ENCODE data around the gene ODF4. TPM values are rescaled to one million over a fixed set of nuclear protein-coding genes. Genes with fewer than 3 reads are reported as not detected.

Gene ODF4
- total RNA-seq, 1 experiment from 2014 or later, result not detected

DNA sequence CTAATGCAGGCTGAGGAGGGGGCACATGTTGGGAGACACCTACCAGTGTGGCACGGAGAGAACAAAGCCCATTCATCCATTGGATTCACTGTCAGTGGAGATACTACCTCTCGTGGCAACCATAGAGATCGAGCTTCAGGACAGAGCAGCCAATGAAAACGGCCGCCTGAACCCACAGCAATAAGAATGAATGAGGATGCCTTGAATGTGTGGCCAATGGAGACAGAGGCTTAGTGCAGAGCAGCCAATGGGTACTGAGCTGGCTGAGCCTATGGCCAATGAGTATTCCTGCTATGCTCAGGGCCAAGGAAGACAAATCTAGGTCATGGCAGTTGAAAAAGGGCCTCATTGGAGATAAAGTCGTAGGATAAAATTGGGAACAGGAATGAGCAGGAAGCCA is 18.6 kb upstream of the ODF4 start:
- no peaks in the 10 kb centered on the region for H3K79me2 ChIP-seq (ENCODE audit: low read depth)
- no TSS peak for BruUV-seq (replicated peaks)
- no peak overlapping the region for H2AFZ ChIP-seq
- H3K27me3 ChIP-seq (ENCODE audit: insufficient read depth, low read depth), result no peaks in the 10 kb centered on the region; the same call in 1 of the 2 replicates
- no peak overlapping the region for H3K27ac ChIP-seq
- no peaks in the 10 kb centered on the region for H3K9me2 ChIP-seq (ENCODE audit: insufficient read depth)
- no peak for TF ChIP-seq EZH2 (IDR thresholded peaks at IDR 0.05; ENCODE audit: low read depth)
- TF ChIP-seq, protein P1, sequence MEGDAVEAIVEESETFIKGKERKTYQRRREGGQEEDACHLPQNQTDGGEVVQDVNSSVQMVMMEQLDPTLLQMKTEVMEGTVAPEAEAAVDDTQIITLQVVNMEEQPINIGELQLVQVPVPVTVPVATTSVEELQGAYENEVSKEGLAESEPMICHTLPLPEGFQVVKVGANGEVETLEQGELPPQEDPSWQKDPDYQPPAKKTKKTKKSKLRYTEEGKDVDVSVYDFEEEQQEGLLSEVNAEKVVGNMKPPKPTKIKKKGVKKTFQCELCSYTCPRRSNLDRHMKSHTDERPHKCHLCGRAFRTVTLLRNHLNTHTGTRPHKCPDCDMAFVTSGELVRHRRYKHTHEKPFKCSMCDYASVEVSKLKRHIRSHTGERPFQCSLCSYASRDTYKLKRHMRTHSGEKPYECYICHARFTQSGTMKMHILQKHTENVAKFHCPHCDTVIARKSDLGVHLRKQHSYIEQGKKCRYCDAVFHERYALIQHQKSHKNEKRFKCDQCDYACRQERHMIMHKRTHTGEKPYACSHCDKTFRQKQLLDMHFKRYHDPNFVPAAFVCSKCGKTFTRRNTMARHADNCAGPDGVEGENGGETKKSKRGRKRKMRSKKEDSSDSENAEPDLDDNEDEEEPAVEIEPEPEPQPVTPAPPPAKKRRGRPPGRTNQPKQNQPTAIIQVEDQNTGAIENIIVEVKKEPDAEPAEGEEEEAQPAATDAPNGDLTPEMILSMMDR (conservative IDR thresholded peaks at IDR 0.05), result no peak
- no peaks in the 10 kb centered on the region for H3F3A ChIP-seq (ENCODE audit: insufficient read depth, low read depth)
- no peak overlapping the region for H3K4me2 ChIP-seq
- H4K20me1 ChIP-seq (ENCODE audit: insufficient read depth), result no peaks in the 10 kb centered on the region
- POLR2A ChIA-PET (ENCODE audit: unreplicated experiment), result no interaction called here
- no peaks in the 10 kb centered on the region for H3K36me3 ChIP-seq (ENCODE audit: low read depth)
- H3K9me3 ChIP-seq (ENCODE audit: insufficient read depth, low read depth), result no peaks in the 10 kb centered on the region
- DNase-seq, result no peak
- H3K4me3 ChIP-seq, result no peak overlapping the region
- H3K4me1 ChIP-seq (replicated peaks; ENCODE audit: insufficient read depth), result no peaks in the 10 kb centered on the region
- CTCF ChIA-PET, result no interaction called here
- intact Hi-C loops (cut with micrococcal nuclease; ENCODE audit: unreplicated experiment), result no loop called here

DNA sequence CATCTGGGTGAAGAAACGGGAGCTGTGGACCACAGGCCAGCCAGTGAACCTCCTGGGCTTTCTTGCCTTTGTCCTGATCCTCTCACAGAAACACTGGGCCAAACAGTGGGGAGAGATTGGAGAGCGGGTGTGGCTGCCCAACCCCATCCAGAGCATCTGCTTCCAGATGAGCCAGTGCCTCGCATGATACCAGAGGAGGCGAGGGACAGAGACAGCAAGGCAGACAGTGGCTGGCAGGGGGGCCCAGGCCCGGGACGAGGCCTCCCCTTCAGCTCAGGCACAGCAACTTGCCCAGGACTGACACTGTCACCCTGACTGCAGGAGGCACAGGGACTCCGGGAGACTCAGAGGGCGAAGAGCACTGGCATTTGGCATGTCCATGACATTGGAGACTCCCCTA is 17.6 kb upstream of the ODF4 start:
- ChIA-PET CTCF (no interaction called here), POLR2A (ENCODE audit: unreplicated experiment) (interaction anchor here (0.6 kb wide), 1 partner anchor 61 kb away, joined by 3 read pairs; no protein-coding TSS in a partner anchor)
- Histone ChIP-seq H4K20me1 (ENCODE audit: insufficient read depth) (no peaks in the 10 kb centered on the region), H3K27ac (no peak overlapping the region), H3K4me2 (no peak overlapping the region), H3K9me3 (ENCODE audit: insufficient read depth, low read depth) (no peaks in the 10 kb centered on the region), H3K4me1 (replicated peaks; ENCODE audit: insufficient read depth) (no peaks in the 10 kb centered on the region), H3K36me3 (ENCODE audit: low read depth) (no peaks in the 10 kb centered on the region), H3K9me2 (ENCODE audit: insufficient read depth) (no peaks in the 10 kb centered on the region), H2AFZ (no peak overlapping the region), H3K79me2 (ENCODE audit: low read depth) (no peaks in the 10 kb centered on the region), H3F3A (ENCODE audit: insufficient read depth, low read depth) (no peaks in the 10 kb centered on the region), H3K4me3 (no peak overlapping the region), H3K27me3 (ENCODE audit: insufficient read depth, low read depth) (no peaks in the 10 kb centered on the region)
- no peak for DNase-seq
- TF ChIP-seq, protein P1 (conservative IDR thresholded peaks at IDR 0.05), result no peak
- TF ChIP-seq EZH2 (IDR thresholded peaks at IDR 0.05; ENCODE audit: low read depth), result no peak
- intact Hi-C loops (cut with micrococcal nuclease; ENCODE audit: unreplicated experiment), result no loop called here
- BruUV-seq (replicated peaks), result no TSS peak

DNA sequence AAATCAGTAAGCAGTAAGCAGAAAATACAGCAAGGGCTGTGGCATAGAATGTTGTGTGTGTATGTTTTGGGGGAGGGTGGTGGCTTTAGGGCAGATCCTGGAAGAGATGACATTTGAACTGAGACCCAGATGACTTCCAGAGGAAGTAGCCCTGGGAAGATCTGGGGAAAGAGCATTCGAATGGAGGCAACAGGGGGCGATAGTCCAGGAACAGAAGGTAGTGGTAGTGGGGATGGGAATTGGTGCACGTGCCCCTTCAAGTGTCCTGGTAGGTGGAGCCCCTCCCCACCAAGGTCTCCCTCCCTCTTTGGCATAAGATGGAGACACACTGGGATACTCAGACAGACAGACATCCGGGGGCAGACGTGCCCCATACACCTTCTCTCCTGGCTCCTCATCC is 15.5 kb upstream of the ODF4 start:
- Histone ChIP-seq H3K9me2 (ENCODE audit: insufficient read depth) (no peaks in the 10 kb centered on the region), H3K36me3 (ENCODE audit: low read depth) (no peaks in the 10 kb centered on the region), H3K4me1 (replicated peaks; ENCODE audit: insufficient read depth) (no peaks in the 10 kb centered on the region), H4K20me1 (ENCODE audit: insufficient read depth) (no peaks in the 10 kb centered on the region), H3F3A (ENCODE audit: insufficient read depth, low read depth) (no peaks in the 10 kb centered on the region), H3K27ac (no peak overlapping the region), H2AFZ (no peak overlapping the region), H3K4me2 (no peak overlapping the region), H3K27me3 (ENCODE audit: insufficient read depth, low read depth) (no peaks in the 10 kb centered on the region), H3K79me2 (ENCODE audit: low read depth) (no peaks in the 10 kb centered on the region), H3K4me3 (no peak overlapping the region), H3K9me3 (ENCODE audit: insufficient read depth, low read depth) (no peaks in the 10 kb centered on the region)
- ChIA-PET POLR2A (ENCODE audit: unreplicated experiment) (no interaction called here), CTCF (interaction anchor here (0.6 to 0.7 kb wide), 2 partner anchors 250 to 564 kb away, joined by 3 read pairs; no protein-coding TSS in a partner anchor)
- intact Hi-C loops (cut with micrococcal nuclease; ENCODE audit: unreplicated experiment), result no loop called here
- no peak for DNase-seq
- no TSS peak for BruUV-seq (replicated peaks)
- TF ChIP-seq, protein P1 (conservative IDR thresholded peaks at IDR 0.05), result no peak
- TF ChIP-seq EZH2 (IDR thresholded peaks at IDR 0.05; ENCODE audit: low read depth), result no peak

All from PC-9 (cell line).